GM19463 (cell line): ENCODE data around the gene PHACTR3.

Experiments
- ATAC-seq: cut with Tn5 transposase; IDR thresholded peaks from one replicate; pipeline ENCODE4 v1.9.1; 2021; ENCODE audit warnings: mild to moderate bottlenecking, moderate library complexity; ENCODE audit not compliant: unreplicated experiment

The PHACTR3 gene

GRCh38 chr20:59645271-59645670 lies 40.9 kb downstream of the PHACTR3 start:
- ATAC-seq: no peak

DNA sequence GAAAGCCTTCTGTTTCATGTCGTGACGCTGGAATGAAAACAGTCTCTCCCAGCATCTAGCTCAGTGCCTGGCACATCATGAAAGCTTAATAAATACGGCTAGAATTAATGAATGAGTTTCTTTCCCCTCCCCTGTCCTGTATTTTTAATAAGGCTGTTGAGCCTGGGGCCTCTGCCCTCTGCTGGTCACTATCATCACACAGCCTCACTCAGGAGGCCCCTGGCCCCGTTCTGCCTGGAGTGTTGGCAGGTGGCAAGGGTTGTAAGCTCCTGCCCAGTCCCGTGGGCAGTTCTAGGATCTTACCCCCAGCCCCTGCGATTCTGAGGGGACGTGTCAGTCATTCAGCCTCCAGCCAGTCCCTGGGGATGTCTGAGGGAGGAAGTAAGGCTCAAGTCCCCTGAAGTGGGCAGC lies 41.4 kb downstream of the PHACTR3 start:
- no peak for ATAC-seq

DNA sequence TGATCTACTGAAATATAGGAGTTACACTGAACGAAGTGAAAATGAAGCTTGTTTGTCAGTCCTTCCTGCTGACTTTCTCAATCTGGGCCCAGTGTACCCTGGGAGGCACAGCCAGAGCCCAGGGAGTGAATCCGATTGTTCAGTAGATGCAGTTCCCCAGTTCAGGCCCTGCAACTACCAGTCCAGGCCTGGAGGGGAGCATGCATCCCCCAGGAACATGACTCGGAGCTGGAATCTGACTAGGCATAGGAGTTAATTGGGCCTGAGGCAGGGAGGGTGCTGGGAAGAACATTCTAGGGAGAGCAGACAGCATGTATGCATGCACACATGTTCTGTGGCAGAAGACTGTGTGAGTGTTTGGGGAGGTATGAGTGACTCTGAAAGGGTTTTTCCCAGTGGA lies 42.1 kb downstream of the PHACTR3 start:
- ATAC-seq: no peak

GRCh38 chr20:59647271-59647670 lies 42.9 kb downstream of the PHACTR3 start:
- ATAC-seq: no peak

- ATAC-seq: no peak
Observed at GRCh38 chr20:59648466-59649070, 44.2 kb downstream of the PHACTR3 start.

- ATAC-seq: no peak
Observed at GRCh38 chr20:59650418-59650817, 46.1 kb downstream of the PHACTR3 start.

DNA sequence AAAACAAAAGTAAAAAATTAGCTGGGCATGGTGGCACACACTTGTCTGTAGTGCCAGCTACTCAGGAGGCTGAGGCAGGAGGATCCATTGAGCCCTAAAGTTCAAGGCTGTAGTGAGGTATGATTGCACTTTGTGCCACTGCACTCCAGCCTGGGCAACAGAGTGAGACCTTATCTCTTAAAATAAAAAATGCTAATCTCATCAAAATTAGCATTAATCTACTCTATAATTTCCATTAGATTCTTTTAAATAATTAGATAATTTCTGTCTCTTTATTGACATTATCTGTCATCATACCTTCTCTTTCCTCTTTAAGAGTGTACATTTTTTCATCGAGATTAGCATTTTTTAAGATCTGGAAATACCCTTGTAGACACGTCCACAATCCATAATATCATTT lies 48.0 kb downstream of the PHACTR3 start:
- no peak for ATAC-seq

DNA sequence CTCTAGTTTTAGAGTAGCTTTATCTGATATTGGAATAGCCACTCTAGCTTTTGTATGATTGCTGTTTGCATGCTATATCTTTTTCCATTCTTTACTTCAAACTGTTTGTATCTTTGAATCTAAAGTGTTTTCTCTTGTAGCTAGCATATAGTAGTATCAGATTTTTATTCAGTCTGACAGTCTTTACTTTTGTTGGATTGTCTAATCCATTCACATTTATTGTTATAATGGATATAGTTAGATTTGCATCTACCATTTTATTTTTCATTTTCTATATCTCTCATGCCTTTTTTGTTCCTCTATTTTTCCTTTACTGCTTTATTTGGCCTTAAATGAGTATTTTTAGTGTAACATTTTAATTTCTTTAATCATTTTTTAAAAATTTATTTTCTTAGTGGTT lies 52.1 kb downstream of the PHACTR3 start:
- no peak for ATAC-seq

GRCh38 chr20:59657459-59658046 lies 53.2 kb downstream of the PHACTR3 start:
- ATAC-seq: no peak

- ATAC-seq: no peak
Observed at GRCh38 chr20:59660471-59660870, 56.1 kb downstream of the PHACTR3 start.

- ATAC-seq: no peak
Observed at GRCh38 chr20:59661153-59661552, 56.8 kb downstream of the PHACTR3 start.

DNA sequence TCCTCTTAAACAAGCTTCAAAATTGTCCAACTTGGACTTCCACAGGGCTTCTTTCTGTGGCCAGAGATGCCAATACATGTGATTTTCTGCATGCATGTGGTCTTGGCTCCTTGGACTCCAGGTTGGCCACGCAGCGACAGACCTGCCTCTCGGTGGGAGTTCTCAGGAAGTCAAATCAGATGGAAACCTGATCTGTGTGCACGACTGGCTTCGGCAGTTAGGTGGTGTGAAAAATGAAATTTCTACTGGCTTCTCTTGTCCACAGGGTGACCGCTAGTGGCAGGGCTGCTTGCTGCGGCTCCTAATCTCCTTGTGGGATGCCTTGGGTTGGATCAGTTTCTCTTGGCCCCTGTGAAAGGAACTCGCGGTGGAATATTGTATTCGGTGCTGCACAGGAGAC lies 57.3 kb downstream of the PHACTR3 start:
- ATAC-seq: no peak

- no peak for ATAC-seq
Observed at GRCh38 chr20:59662161-59662560, 57.8 kb downstream of the PHACTR3 start.

DNA sequence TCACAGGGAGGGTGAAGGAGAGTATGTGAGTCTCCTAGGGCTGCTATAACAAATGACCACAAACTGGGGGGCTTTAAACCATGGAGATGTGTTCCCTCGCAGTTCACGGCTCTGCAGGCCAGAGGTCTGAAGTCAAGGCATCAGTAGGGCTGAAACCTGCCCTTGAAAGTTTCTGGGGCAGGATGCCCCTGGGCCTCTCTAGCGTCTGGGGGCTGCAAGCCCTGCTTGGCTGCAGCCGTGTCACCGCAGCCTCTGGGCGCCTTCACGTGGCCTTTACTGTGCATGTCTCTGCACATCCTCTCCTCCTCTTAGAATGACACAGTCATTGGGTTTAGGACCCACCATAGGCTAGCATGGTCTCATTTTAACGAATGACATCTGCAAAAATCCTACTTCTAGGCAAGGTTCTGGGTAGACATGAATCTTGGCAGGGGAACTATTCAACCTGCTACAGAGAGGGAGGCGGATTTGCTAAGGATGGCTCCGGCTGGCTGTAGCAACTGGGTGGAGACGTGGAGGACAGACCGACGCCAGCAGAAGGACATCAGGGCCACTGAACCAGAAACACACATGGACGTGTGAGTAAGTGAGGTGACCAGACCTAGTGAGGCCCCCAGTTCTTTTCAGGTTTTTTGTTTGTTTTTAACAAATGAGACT lies 58.6 kb downstream of the PHACTR3 start:
- ATAC-seq: no peak

- no peak for ATAC-seq
Observed at GRCh38 chr20:59663513-59664060, 59.2 kb downstream of the PHACTR3 start.

DNA sequence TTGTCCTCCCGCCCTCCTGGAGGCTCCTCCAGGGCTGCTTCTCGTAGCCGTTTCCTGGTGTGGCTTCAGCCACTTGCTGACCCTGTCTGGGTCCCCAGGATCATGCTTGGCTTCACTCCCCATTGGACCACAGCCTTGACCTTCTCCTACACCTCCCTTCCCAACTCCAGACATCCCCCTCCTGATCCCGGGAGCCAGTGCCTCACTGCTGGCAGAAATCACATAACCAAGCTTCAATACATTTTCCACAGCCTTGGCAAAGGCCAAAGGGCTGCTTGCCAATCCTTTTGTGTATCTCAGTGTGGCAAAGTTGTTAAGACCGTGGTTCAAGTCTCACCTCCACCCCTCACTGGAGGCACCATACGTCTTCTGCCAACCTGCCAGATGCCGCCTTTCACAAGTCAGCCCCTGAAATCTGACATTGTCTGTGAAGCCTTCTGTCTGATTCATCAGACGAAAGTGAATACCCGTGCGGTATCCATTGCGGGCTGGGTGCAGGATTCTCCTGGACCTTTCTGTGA lies 60.1 kb downstream of the PHACTR3 start:
- no peak for ATAC-seq

GRCh38 chr20:59665656-59666555 lies 61.6 kb downstream of the PHACTR3 start:
- ATAC-seq: no peak

GRCh38 chr20:59666586-59666985 lies 62.2 kb downstream of the PHACTR3 start:
- no peak for ATAC-seq

DNA sequence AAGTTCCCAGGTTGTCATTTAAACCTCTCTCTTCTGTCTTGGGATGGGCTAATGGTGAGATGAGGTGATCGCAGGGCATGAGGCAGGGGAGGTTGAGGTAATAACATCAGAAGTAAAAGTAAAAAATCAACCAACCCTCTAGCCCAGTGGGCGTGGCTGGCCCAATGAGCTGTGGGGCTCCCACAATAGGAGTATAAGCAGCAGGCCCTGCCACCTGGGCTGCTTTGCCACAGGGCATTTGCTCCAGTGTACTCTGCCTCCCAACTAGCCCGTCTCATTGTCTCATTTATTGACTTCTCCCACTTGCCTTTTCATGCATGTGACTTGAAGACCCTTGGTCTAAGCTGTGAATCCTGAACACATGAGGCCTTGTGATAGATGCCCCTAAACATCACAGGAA lies 62.8 kb downstream of the PHACTR3 start:
- no peak for ATAC-seq

- ATAC-seq: no peak
Observed at GRCh38 chr20:59667981-59668515, 63.7 kb downstream of the PHACTR3 start.
